ENCODE results near the gene MFSD8. TPM values are rescaled to one million over a fixed set of nuclear protein-coding genes. Genes with fewer than 3 reads are reported as not detected.
A peak's percentile ranks its signal among the peaks of the same experiment; 100 is the strongest.
"Not testable (repeated sequence)": the region's sequence is repeated elsewhere in the genome, so short reads cannot be mapped to it uniquely, and the experiment has no call there.

Gene MFSD8
- total RNA-seq, 1 experiment from 2014 or later = 17.6 TPM

DNA sequence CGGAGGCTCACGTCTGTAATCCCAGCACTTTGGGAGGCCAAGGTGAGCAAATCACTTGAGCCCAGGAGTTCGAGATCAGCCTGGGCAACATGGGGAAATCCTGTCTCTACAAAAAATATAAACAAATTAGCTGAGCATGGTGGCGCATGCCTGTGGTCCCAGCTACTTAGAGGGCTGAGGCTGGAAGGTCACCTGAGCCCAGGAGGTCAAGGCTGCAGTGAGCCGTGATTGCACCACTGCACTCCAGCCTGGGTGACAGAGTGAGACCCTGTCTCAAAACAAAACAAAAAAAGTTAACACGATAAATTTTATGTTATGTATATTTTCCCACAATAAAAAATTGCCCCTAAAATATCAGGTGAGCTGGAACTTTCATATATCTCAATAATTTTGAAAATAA is 33.1 kb downstream of the MFSD8 start:
- H3K27ac Mint-ChIP-seq; DNase-seq (ENCODE audit: low spot score); H3K9me3 Mint-ChIP-seq; H3K27me3 Mint-ChIP-seq (ENCODE audit: low read depth); POLR2A ChIA-PET; ATAC-seq; H3K4me1 Mint-ChIP-seq; CTCF ChIA-PET; H3K4me3 Mint-ChIP-seq; H3K36me3 Mint-ChIP-seq: not testable (repeated sequence)
- 0 out of 2 replicates have a peak, but pooled peaks have one; percentile 40 for TF ChIP-seq GABPB1 (CRISPR knock-in tag; IDR thresholded peaks at IDR 0.05)

DNA sequence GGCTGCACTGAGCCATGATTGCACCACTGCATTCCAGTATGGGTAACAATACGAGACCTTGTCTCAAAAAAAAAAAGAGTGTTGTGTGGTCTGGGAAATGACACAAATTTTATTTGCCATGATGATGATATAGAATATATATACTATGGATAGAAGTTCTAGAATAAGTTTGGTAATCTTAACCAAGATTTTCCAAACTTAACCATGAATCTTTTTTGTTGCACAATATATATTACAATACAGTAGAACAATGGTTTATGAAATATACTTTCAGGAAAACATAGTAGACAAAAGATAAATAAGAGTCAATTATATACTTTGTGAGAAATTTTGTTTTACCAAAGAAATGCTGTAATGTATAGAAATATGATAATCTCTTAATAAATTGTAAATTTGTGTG is 34.8 kb downstream of the MFSD8 start:
- Mint-ChIP-seq H3K4me1 (no peaks in the 10 kb centered on the region), H3K9me3 (peaks cover 4% of the 10 kb centered on the region), H3K27ac (no peak overlapping the region), H3K36me3 (peaks cover 14% of the 10 kb centered on the region), H3K27me3 (ENCODE audit: low read depth) (no peaks in the 10 kb centered on the region), H3K4me3 (no peak overlapping the region)
- ChIA-PET CTCF (interaction anchor here (0.7 kb wide), 1 partner anchor 35 kb away, joined by 3 read pairs; the partner anchor contains the start of gene ABHD18), POLR2A (no interaction called here)
- no peak for DNase-seq (ENCODE audit: low spot score)
- no peak for ATAC-seq
- TF ChIP-seq GTF2I (CRISPR knock-in tag; conservative IDR thresholded peaks at IDR 0.05) (no peak), ZNF423 (CRISPR knock-in tag; IDR thresholded peaks at IDR 0.05) (no peak), ZNF121 (CRISPR knock-in tag; IDR thresholded peaks at IDR 0.05) (no peak), FOXP1 (CRISPR knock-in tag; IDR thresholded peaks at IDR 0.05; ENCODE audit: borderline replicate concordance) (no peak), RORB (CRISPR knock-in tag; IDR thresholded peaks at IDR 0.05) (no peak), JUN (CRISPR knock-in tag; IDR thresholded peaks at IDR 0.05) (no peak), ETV6 (CRISPR knock-in tag; IDR thresholded peaks at IDR 0.05) (no peak), PRRX2 (CRISPR knock-in tag; IDR thresholded peaks at IDR 0.05) (no peak), TEAD1 (CRISPR knock-in tag; IDR thresholded peaks at IDR 0.05) (no peak), NFE2L1 (CRISPR knock-in tag; IDR thresholded peaks at IDR 0.05) (no peak), ATF1 (CRISPR knock-in tag; IDR thresholded peaks at IDR 0.05) (no peak), TP53 (CRISPR knock-in tag; IDR thresholded peaks at IDR 0.05) (no peak)
- TF ChIP-seq, protein P1, sequence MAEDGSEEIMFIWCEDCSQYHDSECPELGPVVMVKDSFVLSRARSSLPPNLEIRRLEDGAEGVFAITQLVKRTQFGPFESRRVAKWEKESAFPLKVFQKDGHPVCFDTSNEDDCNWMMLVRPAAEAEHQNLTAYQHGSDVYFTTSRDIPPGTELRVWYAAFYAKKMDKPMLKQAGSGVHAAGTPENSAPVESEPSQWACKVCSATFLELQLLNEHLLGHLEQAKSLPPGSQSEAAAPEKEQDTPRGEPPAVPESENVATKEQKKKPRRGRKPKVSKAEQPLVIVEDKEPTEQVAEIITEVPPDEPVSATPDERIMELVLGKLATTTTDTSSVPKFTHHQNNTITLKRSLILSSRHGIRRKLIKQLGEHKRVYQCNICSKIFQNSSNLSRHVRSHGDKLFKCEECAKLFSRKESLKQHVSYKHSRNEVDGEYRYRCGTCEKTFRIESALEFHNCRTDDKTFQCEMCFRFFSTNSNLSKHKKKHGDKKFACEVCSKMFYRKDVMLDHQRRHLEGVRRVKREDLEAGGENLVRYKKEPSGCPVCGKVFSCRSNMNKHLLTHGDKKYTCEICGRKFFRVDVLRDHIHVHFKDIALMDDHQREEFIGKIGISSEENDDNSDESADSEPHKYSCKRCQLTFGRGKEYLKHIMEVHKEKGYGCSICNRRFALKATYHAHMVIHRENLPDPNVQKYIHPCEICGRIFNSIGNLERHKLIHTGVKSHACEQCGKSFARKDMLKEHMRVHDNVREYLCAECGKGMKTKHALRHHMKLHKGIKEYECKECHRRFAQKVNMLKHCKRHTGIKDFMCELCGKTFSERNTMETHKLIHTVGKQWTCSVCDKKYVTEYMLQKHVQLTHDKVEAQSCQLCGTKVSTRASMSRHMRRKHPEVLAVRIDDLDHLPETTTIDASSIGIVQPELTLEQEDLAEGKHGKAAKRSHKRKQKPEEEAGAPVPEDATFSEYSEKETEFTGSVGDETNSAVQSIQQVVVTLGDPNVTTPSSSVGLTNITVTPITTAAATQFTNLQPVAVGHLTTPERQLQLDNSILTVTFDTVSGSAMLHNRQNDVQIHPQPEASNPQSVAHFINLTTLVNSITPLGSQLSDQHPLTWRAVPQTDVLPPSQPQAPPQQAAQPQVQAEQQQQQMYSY (CRISPR knock-in tag; IDR thresholded peaks at IDR 0.05) = no peak
- TF ChIP-seq, protein P2, sequence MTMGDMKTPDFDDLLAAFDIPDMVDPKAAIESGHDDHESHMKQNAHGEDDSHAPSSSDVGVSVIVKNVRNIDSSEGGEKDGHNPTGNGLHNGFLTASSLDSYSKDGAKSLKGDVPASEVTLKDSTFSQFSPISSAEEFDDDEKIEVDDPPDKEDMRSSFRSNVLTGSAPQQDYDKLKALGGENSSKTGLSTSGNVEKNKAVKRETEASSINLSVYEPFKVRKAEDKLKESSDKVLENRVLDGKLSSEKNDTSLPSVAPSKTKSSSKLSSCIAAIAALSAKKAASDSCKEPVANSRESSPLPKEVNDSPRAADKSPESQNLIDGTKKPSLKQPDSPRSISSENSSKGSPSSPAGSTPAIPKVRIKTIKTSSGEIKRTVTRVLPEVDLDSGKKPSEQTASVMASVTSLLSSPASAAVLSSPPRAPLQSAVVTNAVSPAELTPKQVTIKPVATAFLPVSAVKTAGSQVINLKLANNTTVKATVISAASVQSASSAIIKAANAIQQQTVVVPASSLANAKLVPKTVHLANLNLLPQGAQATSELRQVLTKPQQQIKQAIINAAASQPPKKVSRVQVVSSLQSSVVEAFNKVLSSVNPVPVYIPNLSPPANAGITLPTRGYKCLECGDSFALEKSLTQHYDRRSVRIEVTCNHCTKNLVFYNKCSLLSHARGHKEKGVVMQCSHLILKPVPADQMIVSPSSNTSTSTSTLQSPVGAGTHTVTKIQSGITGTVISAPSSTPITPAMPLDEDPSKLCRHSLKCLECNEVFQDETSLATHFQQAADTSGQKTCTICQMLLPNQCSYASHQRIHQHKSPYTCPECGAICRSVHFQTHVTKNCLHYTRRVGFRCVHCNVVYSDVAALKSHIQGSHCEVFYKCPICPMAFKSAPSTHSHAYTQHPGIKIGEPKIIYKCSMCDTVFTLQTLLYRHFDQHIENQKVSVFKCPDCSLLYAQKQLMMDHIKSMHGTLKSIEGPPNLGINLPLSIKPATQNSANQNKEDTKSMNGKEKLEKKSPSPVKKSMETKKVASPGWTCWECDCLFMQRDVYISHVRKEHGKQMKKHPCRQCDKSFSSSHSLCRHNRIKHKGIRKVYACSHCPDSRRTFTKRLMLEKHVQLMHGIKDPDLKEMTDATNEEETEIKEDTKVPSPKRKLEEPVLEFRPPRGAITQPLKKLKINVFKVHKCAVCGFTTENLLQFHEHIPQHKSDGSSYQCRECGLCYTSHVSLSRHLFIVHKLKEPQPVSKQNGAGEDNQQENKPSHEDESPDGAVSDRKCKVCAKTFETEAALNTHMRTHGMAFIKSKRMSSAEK (CRISPR knock-in tag; IDR thresholded peaks at IDR 0.05; ENCODE audit: borderline replicate concordance) = no peak
- TF ChIP-seq, protein P3, sequence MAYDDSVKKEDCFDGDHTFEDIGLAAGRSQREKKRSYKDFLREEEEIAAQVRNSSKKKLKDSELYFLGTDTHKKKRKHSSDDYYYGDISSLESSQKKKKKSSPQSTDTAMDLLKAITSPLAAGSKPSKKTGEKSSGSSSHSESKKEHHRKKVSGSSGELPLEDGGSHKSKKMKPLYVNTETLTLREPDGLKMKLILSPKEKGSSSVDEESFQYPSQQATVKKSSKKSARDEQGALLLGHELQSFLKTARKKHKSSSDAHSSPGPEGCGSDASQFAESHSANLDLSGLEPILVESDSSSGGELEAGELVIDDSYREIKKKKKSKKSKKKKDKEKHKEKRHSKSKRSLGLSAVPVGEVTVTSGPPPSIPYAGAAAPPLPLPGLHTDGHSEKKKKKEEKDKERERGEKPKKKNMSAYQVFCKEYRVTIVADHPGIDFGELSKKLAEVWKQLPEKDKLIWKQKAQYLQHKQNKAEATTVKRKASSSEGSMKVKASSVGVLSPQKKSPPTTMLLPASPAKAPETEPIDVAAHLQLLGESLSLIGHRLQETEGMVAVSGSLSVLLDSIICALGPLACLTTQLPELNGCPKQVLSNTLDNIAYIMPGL (CRISPR knock-in tag; IDR thresholded peaks at IDR 0.05) = no peak
- TF ChIP-seq, protein P4, sequence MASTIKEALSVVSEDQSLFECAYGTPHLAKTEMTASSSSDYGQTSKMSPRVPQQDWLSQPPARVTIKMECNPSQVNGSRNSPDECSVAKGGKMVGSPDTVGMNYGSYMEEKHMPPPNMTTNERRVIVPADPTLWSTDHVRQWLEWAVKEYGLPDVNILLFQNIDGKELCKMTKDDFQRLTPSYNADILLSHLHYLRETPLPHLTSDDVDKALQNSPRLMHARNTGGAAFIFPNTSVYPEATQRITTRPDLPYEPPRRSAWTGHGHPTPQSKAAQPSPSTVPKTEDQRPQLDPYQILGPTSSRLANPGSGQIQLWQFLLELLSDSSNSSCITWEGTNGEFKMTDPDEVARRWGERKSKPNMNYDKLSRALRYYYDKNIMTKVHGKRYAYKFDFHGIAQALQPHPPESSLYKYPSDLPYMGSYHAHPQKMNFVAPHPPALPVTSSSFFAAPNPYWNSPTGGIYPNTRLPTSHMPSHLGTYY (CRISPR knock-in tag; IDR thresholded peaks at IDR 0.05) = no peak
- TF ChIP-seq, protein P5, sequence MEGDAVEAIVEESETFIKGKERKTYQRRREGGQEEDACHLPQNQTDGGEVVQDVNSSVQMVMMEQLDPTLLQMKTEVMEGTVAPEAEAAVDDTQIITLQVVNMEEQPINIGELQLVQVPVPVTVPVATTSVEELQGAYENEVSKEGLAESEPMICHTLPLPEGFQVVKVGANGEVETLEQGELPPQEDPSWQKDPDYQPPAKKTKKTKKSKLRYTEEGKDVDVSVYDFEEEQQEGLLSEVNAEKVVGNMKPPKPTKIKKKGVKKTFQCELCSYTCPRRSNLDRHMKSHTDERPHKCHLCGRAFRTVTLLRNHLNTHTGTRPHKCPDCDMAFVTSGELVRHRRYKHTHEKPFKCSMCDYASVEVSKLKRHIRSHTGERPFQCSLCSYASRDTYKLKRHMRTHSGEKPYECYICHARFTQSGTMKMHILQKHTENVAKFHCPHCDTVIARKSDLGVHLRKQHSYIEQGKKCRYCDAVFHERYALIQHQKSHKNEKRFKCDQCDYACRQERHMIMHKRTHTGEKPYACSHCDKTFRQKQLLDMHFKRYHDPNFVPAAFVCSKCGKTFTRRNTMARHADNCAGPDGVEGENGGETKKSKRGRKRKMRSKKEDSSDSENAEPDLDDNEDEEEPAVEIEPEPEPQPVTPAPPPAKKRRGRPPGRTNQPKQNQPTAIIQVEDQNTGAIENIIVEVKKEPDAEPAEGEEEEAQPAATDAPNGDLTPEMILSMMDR (IDR thresholded peaks at IDR 0.05) = no peak
- TF ChIP-seq, protein P6, sequence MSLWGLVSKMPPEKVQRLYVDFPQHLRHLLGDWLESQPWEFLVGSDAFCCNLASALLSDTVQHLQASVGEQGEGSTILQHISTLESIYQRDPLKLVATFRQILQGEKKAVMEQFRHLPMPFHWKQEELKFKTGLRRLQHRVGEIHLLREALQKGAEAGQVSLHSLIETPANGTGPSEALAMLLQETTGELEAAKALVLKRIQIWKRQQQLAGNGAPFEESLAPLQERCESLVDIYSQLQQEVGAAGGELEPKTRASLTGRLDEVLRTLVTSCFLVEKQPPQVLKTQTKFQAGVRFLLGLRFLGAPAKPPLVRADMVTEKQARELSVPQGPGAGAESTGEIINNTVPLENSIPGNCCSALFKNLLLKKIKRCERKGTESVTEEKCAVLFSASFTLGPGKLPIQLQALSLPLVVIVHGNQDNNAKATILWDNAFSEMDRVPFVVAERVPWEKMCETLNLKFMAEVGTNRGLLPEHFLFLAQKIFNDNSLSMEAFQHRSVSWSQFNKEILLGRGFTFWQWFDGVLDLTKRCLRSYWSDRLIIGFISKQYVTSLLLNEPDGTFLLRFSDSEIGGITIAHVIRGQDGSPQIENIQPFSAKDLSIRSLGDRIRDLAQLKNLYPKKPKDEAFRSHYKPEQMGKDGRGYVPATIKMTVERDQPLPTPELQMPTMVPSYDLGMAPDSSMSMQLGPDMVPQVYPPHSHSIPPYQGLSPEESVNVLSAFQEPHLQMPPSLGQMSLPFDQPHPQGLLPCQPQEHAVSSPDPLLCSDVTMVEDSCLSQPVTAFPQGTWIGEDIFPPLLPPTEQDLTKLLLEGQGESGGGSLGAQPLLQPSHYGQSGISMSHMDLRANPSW (CRISPR knock-in tag; conservative IDR thresholded peaks at IDR 0.05; ENCODE audit: low read depth) = no peak

DNA sequence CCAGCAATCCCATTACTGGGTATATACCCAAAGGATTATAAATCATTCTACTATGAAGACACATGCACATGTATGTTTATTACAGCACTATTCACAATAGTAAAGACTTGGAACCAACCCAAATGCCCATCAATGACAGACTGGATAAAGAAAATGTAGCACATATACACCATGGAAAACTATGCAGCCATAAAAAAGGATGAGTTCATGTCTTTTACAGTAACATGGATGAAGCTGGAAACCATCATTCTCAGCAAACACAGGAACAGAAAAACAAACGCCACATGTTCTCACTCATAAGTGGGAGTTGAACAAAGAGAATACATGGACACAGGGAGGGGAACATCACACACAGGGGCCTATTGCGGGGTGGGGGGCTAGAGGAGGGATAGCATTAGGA is 39.3 kb downstream of the MFSD8 start:
- DNase-seq (ENCODE audit: low spot score); H3K4me1 Mint-ChIP-seq; H3K4me3 Mint-ChIP-seq; H3K27me3 Mint-ChIP-seq (ENCODE audit: low read depth); H3K27ac Mint-ChIP-seq; ATAC-seq; POLR2A ChIA-PET; H3K9me3 Mint-ChIP-seq; CTCF ChIA-PET: not testable (repeated sequence)
- peaks cover 19% of the 10 kb centered on the region for H3K36me3 Mint-ChIP-seq

All from WTC11 (cell line).